Liver (tissue), 9 donors: ENCODE measurements around the gene HAND1. TPM values are rescaled to one million over a fixed set of nuclear protein-coding genes. Genes with fewer than 3 reads are reported as not detected.

Source experiments
- DNase-seq: peaks from one replicate; pipeline ENCODE4 v3.0.0-alpha.2; 2017; ENCODE audit warnings: low spot score
- H3K27ac ChIP-seq, 2 donors: one replicate each; pipeline ENCODE4 v1.7.0; 2013; ENCODE audit warnings: inconsistent platforms in 2 of 2, low read length in 2 of 2, control low read depth in 1 of 2, low read depth in 1 of 2, mild to moderate bottlenecking in 1 of 2
- H3K27me3 ChIP-seq, 4 donors: one replicate each; pipeline versions ENCODE4 v1.6.1 to v1.7.0; 2013; ENCODE audit warnings: low read length in 3 of 4, inconsistent platforms in 1 of 4, mild to moderate bottlenecking in 1 of 4, moderate library complexity in 1 of 4; ENCODE audit not compliant: control insufficient read depth in 4 of 4, insufficient read depth in 4 of 4
- H3K36me3 ChIP-seq, 4 donors: one replicate each; pipeline versions ENCODE4 v1.6.1 to v1.7.0; 2013; ENCODE audit warnings: low read length in 3 of 4, mild to moderate bottlenecking in 3 of 4, low read depth in 1 of 4, moderate library complexity in 1 of 4; ENCODE audit not compliant: control insufficient read depth in 4 of 4, insufficient read depth in 3 of 4
- H3K4me1 ChIP-seq, 4 donors: one replicate each; pipeline versions ENCODE4 v1.6.1 to v1.7.0; 2013; ENCODE audit warnings: low read length in 3 of 4, mild to moderate bottlenecking in 3 of 4, moderate library complexity in 1 of 4; ENCODE audit not compliant: control insufficient read depth in 4 of 4, insufficient read depth in 4 of 4
- H3K4me3 ChIP-seq, 3 donors: one replicate each; pipeline versions ENCODE4 v1.6.1 to v1.7.0; 2013; ENCODE audit warnings: low read length in 3 of 3, control low read depth in 1 of 3, low read depth in 1 of 3, mild to moderate bottlenecking in 1 of 3
- H3K9ac ChIP-seq, 2 donors: one replicate each; pipeline ENCODE4 v1.7.0; 2013; ENCODE audit warnings: low read length in 2 of 2, mild to moderate bottlenecking in 2 of 2, moderate library complexity in 2 of 2, control low read depth in 1 of 2, low read depth in 1 of 2
- H3K9me3 ChIP-seq, 4 donors: one replicate each; pipeline versions ENCODE4 v1.6.1 to v1.7.0; 2013; ENCODE audit warnings: low read length in 3 of 4; ENCODE audit not compliant: control insufficient read depth in 4 of 4
- EGR1 ChIP-seq, 2 donors: IDR thresholded peaks; 2 replicates each; pipeline ENCODE4 v1.6.1; 2016 to 2018; ENCODE audit warnings: antibody characterized with exemption in 2 of 2, low read depth in 2 of 2
- FOXA1 ChIP-seq: IDR thresholded peaks from 2 replicates; pipeline ENCODE4 v1.6.1; 2016; ENCODE audit warnings: antibody characterized with exemption
- FOXA2 ChIP-seq: IDR thresholded peaks from 2 replicates; pipeline ENCODE4 v1.6.1; 2016; ENCODE audit warnings: antibody characterized with exemption
- GABPA ChIP-seq, 2 donors: IDR thresholded peaks in 1 of 2; conservative IDR thresholded peaks in 1 of 2; 2 replicates each; pipeline ENCODE4 v1.6.1; 2016; ENCODE audit warnings: antibody characterized with exemption in 2 of 2, mild to moderate bottlenecking in 1 of 2, moderate library complexity in 1 of 2
- HNF4A ChIP-seq, 2 donors: conservative IDR thresholded peaks; 2 replicates each; pipeline ENCODE4 v1.6.1; 2016; ENCODE audit warnings: antibody characterized with exemption in 2 of 2, mild to moderate bottlenecking in 2 of 2
- HNF4G ChIP-seq: IDR thresholded peaks from 2 replicates; pipeline ENCODE4 v1.6.1; 2016; ENCODE audit warnings: antibody characterized with exemption
- JUND ChIP-seq, 2 donors: IDR thresholded peaks; 2 replicates each; pipeline ENCODE4 v1.6.1; 2016; ENCODE audit warnings: antibody characterized with exemption in 2 of 2
- NR2F2 ChIP-seq: IDR thresholded peaks from 2 replicates; pipeline ENCODE4 v1.6.1; 2016; ENCODE audit warnings: antibody characterized with exemption
- RAD21 ChIP-seq, 2 donors: IDR thresholded peaks; 2 replicates each; pipeline ENCODE4 v1.6.1; 2016; ENCODE audit warnings: antibody characterized with exemption in 2 of 2, mild to moderate bottlenecking in 2 of 2
- REST ChIP-seq: IDR thresholded peaks from 2 replicates; pipeline ENCODE4 v1.6.1; 2016; ENCODE audit warnings: antibody characterized with exemption, mild to moderate bottlenecking
- RXRA ChIP-seq, 2 donors: IDR thresholded peaks; 2 replicates each; pipeline ENCODE4 v1.6.1; 2017 to 2018; ENCODE audit warnings: antibody characterized with exemption in 2 of 2, mild to moderate bottlenecking in 1 of 2
- SP1 ChIP-seq: IDR thresholded peaks from 2 replicates; pipeline ENCODE4 v1.6.1; 2018; ENCODE audit warnings: antibody characterized with exemption, mild to moderate bottlenecking
- TAF1 ChIP-seq: conservative IDR thresholded peaks from 2 replicates; pipeline ENCODE4 v1.6.1; 2016; ENCODE audit warnings: antibody characterized with exemption, mild to moderate bottlenecking
- YY1 ChIP-seq: IDR thresholded peaks from 2 replicates; pipeline ENCODE4 v1.6.1; 2016; ENCODE audit warnings: antibody characterized with exemption, mild to moderate bottlenecking
- ZBTB33 ChIP-seq: IDR thresholded peaks from 2 replicates; pipeline ENCODE4 v1.6.1; 2016; ENCODE audit warnings: antibody characterized with exemption
- WGBS: extraction: QIAGEN DNeasy Blood & Tissue Kit; methylation state at CpG from one replicate; pipeline ENCODE4 v1.1.7; 2013; 5-methylcytosine and 5-hydroxymethylcytosine counted together
- polyA plus RNA-seq, 2 donors: library from polyadenylated mRNA; stranded (reverse) in 1 of 2; unstranded in 1 of 2; fragments of 200-250 nt in 1 of 2; fragments of >200 nt in 1 of 2; fragmentation: Nextera tagmentation in 1 of 2; extraction: Ambion mirVana in 1 of 2; gene quantifications; one replicate each; pipeline versions ENCODE4 v1.2.1 to v1.2.3, GENCODE V29; 2013 to 2015
- total RNA-seq, 2 donors: library from RNA; depleted of rRNA; stranded (reverse); fragments of >200 nt; gene quantifications; one replicate each; pipeline ENCODE4 v1.2.3, GENCODE V29; 2014
- TF ChIP-seq, protein P1 (sequence below): IDR thresholded peaks from 2 replicates; pipeline ENCODE4 v1.6.1; 2016; ENCODE audit warnings: antibody characterized with exemption
- TF ChIP-seq, protein P2 (sequence below): IDR thresholded peaks from 2 replicates; pipeline ENCODE4 v1.6.1; 2016; ENCODE audit warnings: antibody characterized with exemption
- TF ChIP-seq, protein P3 (sequence below): fragments of 150-350 bp; IDR thresholded peaks from 2 replicates; pipeline ENCODE4 v1.5.1; 2017; ENCODE audit warnings: improper control_type of control experiment, low read depth, low read length; ENCODE audit not compliant: missing input control
- donor health status: healthy.
- donor health status: healthy.
- donor health status: healthy.
- donor health status: healthy.
- donor health status: healthy.

HAND1 gene
- total and polyA plus RNA-seq, 4 donors: not detected

DNA sequence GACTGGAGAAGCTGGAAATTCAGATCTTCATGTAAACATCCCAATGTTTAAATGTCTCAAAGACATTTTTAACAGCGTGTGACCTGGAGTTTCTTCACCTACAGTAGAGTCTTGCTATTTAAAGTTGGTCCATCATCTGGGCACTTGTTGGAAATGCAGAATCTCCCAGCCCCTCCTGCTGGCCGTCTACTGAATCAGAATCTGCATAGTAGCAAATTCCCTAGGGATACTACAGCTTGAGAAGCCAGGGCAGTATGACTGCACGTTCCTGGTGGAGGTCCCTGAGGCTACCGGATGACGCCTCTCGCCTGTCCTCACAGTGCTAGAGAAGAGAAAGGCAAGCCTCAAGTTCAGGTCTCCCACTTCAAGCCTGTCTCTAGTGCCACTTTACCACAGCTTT is 16.5 kb downstream of the HAND1 start:
- Histone ChIP-seq H3K9me3 (no peaks in the 10 kb centered on the region), H3K27ac (no peak overlapping the region), H3K4me1 (no peaks in the 10 kb centered on the region), H3K36me3 (peaks cover 0 to 19% (median 13%) of the 10 kb centered on the region in 4 donors), H3K27me3 (no peaks in the 10 kb centered on the region), H3K9ac (no peak overlapping the region), H3K4me3 (no peak overlapping the region)
- DNase-seq: no peak
- TF ChIP-seq RAD21 (IDR thresholded peaks at IDR 0.05): no peak
- TF ChIP-seq YY1: no peak
- TF ChIP-seq, protein P1, sequence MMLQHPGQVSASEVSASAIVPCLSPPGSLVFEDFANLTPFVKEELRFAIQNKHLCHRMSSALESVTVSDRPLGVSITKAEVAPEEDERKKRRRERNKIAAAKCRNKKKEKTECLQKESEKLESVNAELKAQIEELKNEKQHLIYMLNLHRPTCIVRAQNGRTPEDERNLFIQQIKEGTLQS: no peak
- no peak for TF ChIP-seq HNF4A (conservative IDR thresholded peaks at IDR 0.05)
- no peak for TF ChIP-seq RXRA (IDR thresholded peaks at IDR 0.05)
- TF ChIP-seq TAF1: no peak
- no peak for TF ChIP-seq EGR1 (IDR thresholded peaks at IDR 0.05; ENCODE audit: low read depth in 2 of 2)
- TF ChIP-seq GABPA (IDR thresholded peaks at IDR 0.05 in 1 of 2, conservative IDR thresholded peaks at IDR 0.05 in 1 of 2): no peak
- TF ChIP-seq FOXA1: no peak
- no peak for TF ChIP-seq FOXA2
- TF ChIP-seq, protein P2, sequence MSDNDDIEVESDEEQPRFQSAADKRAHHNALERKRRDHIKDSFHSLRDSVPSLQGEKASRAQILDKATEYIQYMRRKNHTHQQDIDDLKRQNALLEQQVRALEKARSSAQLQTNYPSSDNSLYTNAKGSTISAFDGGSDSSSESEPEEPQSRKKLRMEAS: no peak
- no peak for TF ChIP-seq NR2F2
- TF ChIP-seq REST: no peak
- no peak for TF ChIP-seq JUND (IDR thresholded peaks at IDR 0.05)
- TF ChIP-seq HNF4G: no peak
- TF ChIP-seq ZBTB33: no peak
- TF ChIP-seq, protein P3, sequence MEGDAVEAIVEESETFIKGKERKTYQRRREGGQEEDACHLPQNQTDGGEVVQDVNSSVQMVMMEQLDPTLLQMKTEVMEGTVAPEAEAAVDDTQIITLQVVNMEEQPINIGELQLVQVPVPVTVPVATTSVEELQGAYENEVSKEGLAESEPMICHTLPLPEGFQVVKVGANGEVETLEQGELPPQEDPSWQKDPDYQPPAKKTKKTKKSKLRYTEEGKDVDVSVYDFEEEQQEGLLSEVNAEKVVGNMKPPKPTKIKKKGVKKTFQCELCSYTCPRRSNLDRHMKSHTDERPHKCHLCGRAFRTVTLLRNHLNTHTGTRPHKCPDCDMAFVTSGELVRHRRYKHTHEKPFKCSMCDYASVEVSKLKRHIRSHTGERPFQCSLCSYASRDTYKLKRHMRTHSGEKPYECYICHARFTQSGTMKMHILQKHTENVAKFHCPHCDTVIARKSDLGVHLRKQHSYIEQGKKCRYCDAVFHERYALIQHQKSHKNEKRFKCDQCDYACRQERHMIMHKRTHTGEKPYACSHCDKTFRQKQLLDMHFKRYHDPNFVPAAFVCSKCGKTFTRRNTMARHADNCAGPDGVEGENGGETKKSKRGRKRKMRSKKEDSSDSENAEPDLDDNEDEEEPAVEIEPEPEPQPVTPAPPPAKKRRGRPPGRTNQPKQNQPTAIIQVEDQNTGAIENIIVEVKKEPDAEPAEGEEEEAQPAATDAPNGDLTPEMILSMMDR: no peak
- TF ChIP-seq SP1: no peak
- WGBS: 78% methylated on average over 6 of the region's 6 CpGs
